Esophagus squamous epithelium (tissue), 4 donors: ENCODE results near the gene PHACTR1.

Experiments
- POLR2A ChIP-seq, 4 donors: fragments of 450-650 bp; IDR thresholded peaks; one replicate each; pipeline ENCODE4 v1.6.1; 2017; ENCODE audit warnings: antibody characterized with exemption in 4 of 4, mild to moderate bottlenecking in 4 of 4, moderate library complexity in 3 of 4
- TF ChIP-seq, protein P1 (sequence below), 6 experiments: fragments of 450-650 bp in 4 of 6; fragments of 200-600 bp in 2 of 6; sonication (generic) in 2 of 6; IDR thresholded peaks; one replicate each; pipeline ENCODE4 v1.5.1; 2016 to 2019; ENCODE audit warnings: antibody characterized with exemption in 6 of 6, mild to moderate bottlenecking in 4 of 6, moderate library complexity in 4 of 6

DNA sequence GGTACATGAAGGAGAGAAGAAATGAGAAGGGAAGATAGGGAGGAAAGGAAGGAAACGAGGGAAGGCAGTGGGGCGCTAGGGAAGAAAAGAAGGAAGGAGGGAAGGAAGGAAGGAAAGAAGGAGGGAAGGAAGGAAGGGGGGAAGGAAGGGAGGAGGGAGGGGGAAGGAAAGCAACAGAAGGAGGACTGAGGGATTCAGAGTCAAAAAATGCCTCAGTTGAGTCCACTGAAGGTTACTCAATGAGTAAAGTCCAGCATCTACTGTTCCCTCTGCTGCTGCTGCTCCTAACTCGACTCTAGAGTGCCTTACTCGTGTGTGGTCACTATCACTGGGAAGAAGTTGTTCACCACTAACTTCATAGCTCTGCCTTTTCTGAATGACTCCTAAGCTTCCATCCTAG, 33.8 kb downstream of the PHACTR1 start:
- no peak for TF ChIP-seq POLR2A (IDR thresholded peaks at IDR 0.05)
- TF ChIP-seq, protein P1, sequence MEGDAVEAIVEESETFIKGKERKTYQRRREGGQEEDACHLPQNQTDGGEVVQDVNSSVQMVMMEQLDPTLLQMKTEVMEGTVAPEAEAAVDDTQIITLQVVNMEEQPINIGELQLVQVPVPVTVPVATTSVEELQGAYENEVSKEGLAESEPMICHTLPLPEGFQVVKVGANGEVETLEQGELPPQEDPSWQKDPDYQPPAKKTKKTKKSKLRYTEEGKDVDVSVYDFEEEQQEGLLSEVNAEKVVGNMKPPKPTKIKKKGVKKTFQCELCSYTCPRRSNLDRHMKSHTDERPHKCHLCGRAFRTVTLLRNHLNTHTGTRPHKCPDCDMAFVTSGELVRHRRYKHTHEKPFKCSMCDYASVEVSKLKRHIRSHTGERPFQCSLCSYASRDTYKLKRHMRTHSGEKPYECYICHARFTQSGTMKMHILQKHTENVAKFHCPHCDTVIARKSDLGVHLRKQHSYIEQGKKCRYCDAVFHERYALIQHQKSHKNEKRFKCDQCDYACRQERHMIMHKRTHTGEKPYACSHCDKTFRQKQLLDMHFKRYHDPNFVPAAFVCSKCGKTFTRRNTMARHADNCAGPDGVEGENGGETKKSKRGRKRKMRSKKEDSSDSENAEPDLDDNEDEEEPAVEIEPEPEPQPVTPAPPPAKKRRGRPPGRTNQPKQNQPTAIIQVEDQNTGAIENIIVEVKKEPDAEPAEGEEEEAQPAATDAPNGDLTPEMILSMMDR (IDR thresholded peaks at IDR 0.05), result no peak
